HUES48 (cell line): ENCODE data around the gene UBTD2.

Experiments
- H3K27ac ChIP-seq: one replicate; pipeline ENCODE4 v1.7.0; 2013; ENCODE audit warnings: low read depth, low read length, inconsistent platforms
- H3K27me3 ChIP-seq: 2 replicates; pipeline ENCODE4 v1.6.1; 2013; ENCODE audit warnings: mild to moderate bottlenecking, low read length; ENCODE audit not compliant: control insufficient read depth, insufficient read depth
- H3K36me3 ChIP-seq: 2 replicates; pipeline ENCODE4 v1.6.1; 2013; ENCODE audit warnings: low read length; ENCODE audit not compliant: control insufficient read depth, insufficient read depth
- H3K4me1 ChIP-seq: 2 replicates; pipeline ENCODE4 v1.6.1; 2013; ENCODE audit warnings: mild to moderate bottlenecking, low read length; ENCODE audit not compliant: control insufficient read depth, insufficient read depth
- H3K4me3 ChIP-seq: 2 replicates; pipeline ENCODE4 v1.5.1; 2013; ENCODE audit warnings: mild to moderate bottlenecking, low read depth, low read length
- H3K9ac ChIP-seq: 2 replicates; pipeline ENCODE4 v1.6.1; 2013; ENCODE audit warnings: mild to moderate bottlenecking, low read depth, low read length, moderate library complexity
- H3K9me3 ChIP-seq: 2 replicates; pipeline ENCODE4 v1.6.1; 2013; ENCODE audit warnings: low read length; ENCODE audit not compliant: control insufficient read depth, insufficient read depth

The UBTD2 gene

GRCh38 chr5:172178301-172178987, 105.1 kb downstream of the UBTD2 start:
- Histone ChIP-seq H3K36me3 (no peaks in the 10 kb centered on the region), H3K27me3 (no peaks in the 10 kb centered on the region), H3K4me1 (peaks cover 17% of the 10 kb centered on the region), H3K9ac (no peak overlapping the region), H3K9me3 (no peaks in the 10 kb centered on the region), H3K27ac (no peak overlapping the region), H3K4me3 (no peak overlapping the region)

- no peak overlapping the region for H3K27ac ChIP-seq
- no peak overlapping the region for H3K4me3 ChIP-seq
- H3K9ac ChIP-seq = no peak overlapping the region
Measured at GRCh38 chr5:172177176-172177575, 106.4 kb downstream of the UBTD2 start.

GRCh38 chr5:172175263-172175719, 108.3 kb downstream of the UBTD2 start:
- Histone ChIP-seq H3K27ac (no peak overlapping the region), H3K4me3 (no peak overlapping the region), H3K4me1 (peaks cover 21% of the 10 kb centered on the region), H3K9ac (no peak overlapping the region), H3K36me3 (no peaks in the 10 kb centered on the region), H3K9me3 (no peaks in the 10 kb centered on the region), H3K27me3 (no peaks in the 10 kb centered on the region)

More at GRCh38 chr5:172177176-172177575, 106.4 kb downstream of the UBTD2 start:
- no peaks in the 10 kb centered on the region for H3K36me3 ChIP-seq
- H3K9me3 ChIP-seq = no peaks in the 10 kb centered on the region
- peaks cover 17% of the 10 kb centered on the region for H3K4me1 ChIP-seq
- H3K27me3 ChIP-seq = no peaks in the 10 kb centered on the region

- no peaks in the 10 kb centered on the region for H3K36me3 ChIP-seq
- H3K4me3 ChIP-seq = no peak overlapping the region
- H3K9me3 ChIP-seq = no peaks in the 10 kb centered on the region
- H3K27ac ChIP-seq = no peak overlapping the region
- no peak overlapping the region for H3K9ac ChIP-seq
- H3K4me1 ChIP-seq = peaks cover 13% of the 10 kb centered on the region
- no peaks in the 10 kb centered on the region for H3K27me3 ChIP-seq
Measured at GRCh38 chr5:172173564-172174153, 109.9 kb downstream of the UBTD2 start.

- Histone ChIP-seq H3K27ac (no peak overlapping the region), H3K27me3 (no peaks in the 10 kb centered on the region), H3K9me3 (no peaks in the 10 kb centered on the region), H3K4me3 (no peak overlapping the region), H3K4me1 (peaks cover 8% of the 10 kb centered on the region), H3K36me3 (no peaks in the 10 kb centered on the region), H3K9ac (no peak overlapping the region)
Measured at GRCh38 chr5:172172912-172173563, 110.5 kb downstream of the UBTD2 start.

GRCh38 chr5:172171118-172171517, 112.4 kb downstream of the UBTD2 start:
- no peaks in the 10 kb centered on the region for H3K27me3 ChIP-seq
- no peak overlapping the region for H3K9ac ChIP-seq
- no peak overlapping the region for H3K4me3 ChIP-seq
- H3K36me3 ChIP-seq = no peaks in the 10 kb centered on the region
- no peak overlapping the region for H3K27ac ChIP-seq
- no peaks in the 10 kb centered on the region for H3K9me3 ChIP-seq
- peaks cover 8% of the 10 kb centered on the region for H3K4me1 ChIP-seq

GRCh38 chr5:172170251-172170701, 113.3 kb downstream of the UBTD2 start:
- H3K4me3 ChIP-seq = no peak overlapping the region
- H3K4me1 ChIP-seq = peaks cover 8% of the 10 kb centered on the region
- H3K9me3 ChIP-seq = no peaks in the 10 kb centered on the region
- no peak overlapping the region for H3K9ac ChIP-seq
- H3K27me3 ChIP-seq = no peaks in the 10 kb centered on the region
- no peaks in the 10 kb centered on the region for H3K36me3 ChIP-seq
- H3K27ac ChIP-seq = no peak overlapping the region

GRCh38 chr5:172169216-172169615, 114.3 kb downstream of the UBTD2 start:
- H3K27me3 ChIP-seq = no peaks in the 10 kb centered on the region
- H3K9ac ChIP-seq = no peak overlapping the region
- H3K36me3 ChIP-seq = no peaks in the 10 kb centered on the region
- H3K4me1 ChIP-seq = 0 out of 2 replicates have a peak, but pooled peaks cover 5% of the 10 kb centered on the region
- H3K4me3 ChIP-seq = no peak overlapping the region
- H3K27ac ChIP-seq = no peak overlapping the region
- no peaks in the 10 kb centered on the region for H3K9me3 ChIP-seq

- Histone ChIP-seq H3K4me3 (no peak overlapping the region), H3K27ac (no peak overlapping the region), H3K36me3 (no peaks in the 10 kb centered on the region), H3K27me3 (no peaks in the 10 kb centered on the region), H3K4me1 (0 out of 2 replicates have a peak, but pooled peaks cover 3% of the 10 kb centered on the region), H3K9ac (no peak overlapping the region), H3K9me3 (no peaks in the 10 kb centered on the region)
Measured at GRCh38 chr5:172168311-172168710, 115.3 kb downstream of the UBTD2 start.

GRCh38 chr5:172167895-172168294, 115.7 kb downstream of the UBTD2 start:
- H3K27me3 ChIP-seq = no peaks in the 10 kb centered on the region
- H3K9ac ChIP-seq = no peak overlapping the region
- 0 out of 2 replicates have a peak, but pooled peaks cover 3% of the 10 kb centered on the region for H3K4me1 ChIP-seq
- no peak overlapping the region for H3K27ac ChIP-seq
- no peak overlapping the region for H3K4me3 ChIP-seq
- no peaks in the 10 kb centered on the region for H3K9me3 ChIP-seq
- no peaks in the 10 kb centered on the region for H3K36me3 ChIP-seq
